Aorta (tissue), 5 donors: ENCODE measurements around the gene MPND. TPM values are rescaled to one million over a fixed set of nuclear protein-coding genes. Genes with fewer than 3 reads are reported as not detected.

ENCODE experiments used
- ATAC-seq: fragments of 200-7000 bp; cut with Tn5 transposase; one replicate; pipeline ENCODE4 v1.9.1; 2022; ENCODE audit warnings: moderate library complexity; ENCODE audit not compliant: low FRiP score
- DNase-seq, 2 donors: peaks; one replicate each; pipeline ENCODE4 v3.0.0-alpha.2; 2020
- H3K27ac ChIP-seq, 2 donors: one replicate each; pipeline ENCODE4 v1.5.1; 2013; ENCODE audit warnings: low read length in 2 of 2, mild to moderate bottlenecking in 2 of 2, moderate library complexity in 2 of 2, control low read depth in 1 of 2, inconsistent platforms in 1 of 2, low read depth in 1 of 2
- H3K27me3 ChIP-seq, 2 donors: one replicate each; pipeline ENCODE4 v1.6.1; 2013; ENCODE audit warnings: control low read depth in 1 of 2, low read length in 1 of 2, mild to moderate bottlenecking in 1 of 2, moderate library complexity in 1 of 2; ENCODE audit not compliant: insufficient read depth in 2 of 2, control insufficient read depth in 1 of 2
- H3K36me3 ChIP-seq, 2 donors: one replicate each; pipeline ENCODE4 v1.6.1; 2013; ENCODE audit warnings: control low read depth in 1 of 2, low read length in 1 of 2, mild to moderate bottlenecking in 1 of 2; ENCODE audit not compliant: insufficient read depth in 2 of 2, control insufficient read depth in 1 of 2
- H3K4me1 ChIP-seq, 2 donors: one replicate each; pipeline ENCODE4 v1.6.1; 2013; ENCODE audit warnings: low read length in 2 of 2, control low read depth in 1 of 2, mild to moderate bottlenecking in 1 of 2, moderate library complexity in 1 of 2; ENCODE audit not compliant: insufficient read depth in 2 of 2, control insufficient read depth in 1 of 2
- H3K4me3 ChIP-seq, 2 donors: one replicate each; pipeline ENCODE4 v1.5.1; 2013; ENCODE audit warnings: low read length in 2 of 2, control low read depth in 1 of 2, mild to moderate bottlenecking in 1 of 2
- H3K9me3 ChIP-seq: one replicate; pipeline ENCODE4 v1.6.1; 2013; ENCODE audit warnings: mild to moderate bottlenecking, low read length; ENCODE audit not compliant: control insufficient read depth
- WGBS, 2 donors: extraction: QIAGEN DNeasy Blood & Tissue Kit; methylation state at CpG; one replicate each; pipeline ENCODE4 v1.1.7; 2013; 5-methylcytosine and 5-hydroxymethylcytosine counted together
- intact Hi-C, 2 donors: fragments of 100-400 bp; cut with DNase I; formaldehyde crosslinking; loops; one replicate each; pipeline versions ENCODE4 v1.14.2 to v1.15.0; 2022
- polyA plus RNA-seq, 2 donors: library from polyadenylated mRNA; stranded (reverse); fragments of 200-250 nt; gene quantifications; one replicate each; pipeline ENCODE4 v1.2.3, GENCODE V29; 2013
- total RNA-seq, 2 donors: library from RNA; stranded (reverse); fragmentation: NEBNext Ultra II Directional; extraction: Animal tissue kit (Norgen Biotek cat#: 25700); gene quantifications; one replicate each; pipeline ENCODE4 v1.2.1, GENCODE V29; 2021
- donor health status: healthy with polysubstance abuse.
- donor health status: Bipolar disorder and iron deficiency.
- donor health status: DM: no; HTN: no; CAD: no.
- donor health status: DM: no; HTN: no; CAD: no.
- donor health status: DM: yes; HTN: yes; CAD: no.

MPND gene
- total and polyA plus RNA-seq, 4 donors, result 13.5 to 17.9 (median 15.2) TPM

- Histone ChIP-seq H3K27ac (no peak overlapping the region), H3K27me3 (no peaks in the 10 kb centered on the region), H3K4me3 (no peak overlapping the region), H3K4me1 (no peaks in the 10 kb centered on the region), H3K9me3 (no peaks in the 10 kb centered on the region), H3K36me3 (no peaks in the 10 kb centered on the region)
- no peak for ATAC-seq
- 94 to 96% methylated on average over 7 of the region's 7 CpGs for WGBS, 2 donors
- no peak for DNase-seq
- intact Hi-C loops, result no loop called here
These were observed 24.9 kb upstream of the MPND start for GRCh38 chr19:4318460-4318859.

- 91% methylated on average over 2 of the region's 2 CpGs for WGBS, 2 donors
- Histone ChIP-seq H3K4me1 (no peaks in the 10 kb centered on the region), H3K9me3 (no peaks in the 10 kb centered on the region), H3K27me3 (no peaks in the 10 kb centered on the region), H3K27ac (no peak overlapping the region), H3K36me3 (no peaks in the 10 kb centered on the region), H3K4me3 (no peak overlapping the region)
- DNase-seq (no peak), ATAC-seq (no peak)
- intact Hi-C loops, result no loop called here
These were observed 24.2 kb upstream of the MPND start for GRCh38 chr19:4319067-4319718.

GRCh38 chr19:4320419-4320818, 22.9 kb upstream of the MPND start:
- DNase-seq, result no peak
- no peak for ATAC-seq
- H3K27ac ChIP-seq, result no peak overlapping the region
- WGBS, 2 donors, result 94 to 96% methylated on average over 2 of the region's 2 CpGs
- H3K4me1 ChIP-seq, result no peaks in the 10 kb centered on the region
- no peaks in the 10 kb centered on the region for H3K27me3 ChIP-seq
- no peak overlapping the region for H3K4me3 ChIP-seq
- H3K9me3 ChIP-seq, result no peaks in the 10 kb centered on the region
- intact Hi-C loops, result no loop called here
- no peaks in the 10 kb centered on the region for H3K36me3 ChIP-seq

- DNase-seq (no peak), ATAC-seq (no peak)
- intact Hi-C loops, result no loop called here
- Histone ChIP-seq H3K9me3 (no peaks in the 10 kb centered on the region), H3K4me1 (no peaks in the 10 kb centered on the region), H3K27ac (no peak overlapping the region), H3K36me3 (no peaks in the 10 kb centered on the region), H3K4me3 (no peak overlapping the region), H3K27me3 (no peaks in the 10 kb centered on the region)
- WGBS, 2 donors, result 82% methylated on average over 36 to 37 of the region's 37 CpGs
These were observed 20.3 kb upstream of the MPND start for GRCh38 chr19:4322942-4323665.

GRCh38 chr19:4323692-4324091, 19.7 kb upstream of the MPND start:
- Histone ChIP-seq H3K36me3 (no peaks in the 10 kb centered on the region), H3K4me1 (no peaks in the 10 kb centered on the region), H3K27me3 (no peaks in the 10 kb centered on the region), H3K4me3 (no peak overlapping the region), H3K27ac (no peak overlapping the region), H3K9me3 (no peaks in the 10 kb centered on the region)
- DNase-seq (no peak), ATAC-seq (no peak)
- intact Hi-C loops, result no loop called here
- 85 to 94% methylated on average over 9 of the region's 9 CpGs for WGBS, 2 donors

GRCh38 chr19:4324228-4324627, 19.1 kb upstream of the MPND start:
- Histone ChIP-seq H3K4me1 (no peaks in the 10 kb centered on the region), H3K27ac (no peak overlapping the region), H3K27me3 (no peaks in the 10 kb centered on the region), H3K9me3 (no peaks in the 10 kb centered on the region), H3K36me3 (no peaks in the 10 kb centered on the region), H3K4me3 (no peak overlapping the region)
- intact Hi-C loops, result no loop called here
- DNase-seq (no peak), ATAC-seq (no peak)
- 77 to 82% methylated on average over 12 of the region's 12 CpGs for WGBS, 2 donors

GRCh38 chr19:4326215-4326836, 17.0 kb upstream of the MPND start:
- H3K36me3 ChIP-seq, result no peaks in the 10 kb centered on the region
- no peaks in the 10 kb centered on the region for H3K4me1 ChIP-seq
- WGBS, 2 donors, result 38 to 41% methylated on average over 13 of the region's 13 CpGs
- intact Hi-C loops, result no loop called here
- ATAC-seq (no peak), DNase-seq (no peak)
- no peaks in the 10 kb centered on the region for H3K27me3 ChIP-seq
- no peak overlapping the region for H3K27ac ChIP-seq
- H3K9me3 ChIP-seq, result no peaks in the 10 kb centered on the region
- H3K4me3 ChIP-seq, result no peak overlapping the region

- Histone ChIP-seq H3K4me3 (no peak overlapping the region), H3K27ac (no peak overlapping the region), H3K27me3 (no peaks in the 10 kb centered on the region), H3K9me3 (no peaks in the 10 kb centered on the region), H3K4me1 (no peaks in the 10 kb centered on the region), H3K36me3 (no peaks in the 10 kb centered on the region)
- intact Hi-C loops, result no loop called here
- no peak for ATAC-seq
- DNase-seq, result no peak
- WGBS, 2 donors, result 1 to 3% methylated on average over 33 of the region's 33 CpGs
These were observed 16.5 kb upstream of the MPND start for GRCh38 chr19:4326837-4327251.
